ENCODE data around the gene IFT52. TPM values are rescaled to one million over a fixed set of nuclear protein-coding genes. Genes with fewer than 3 reads are reported as not detected.

Gene IFT52
- total and polyA plus RNA-seq, 4 experiments from 2014 or later: 13.3 to 30.6 (median 22.8) TPM

DNA sequence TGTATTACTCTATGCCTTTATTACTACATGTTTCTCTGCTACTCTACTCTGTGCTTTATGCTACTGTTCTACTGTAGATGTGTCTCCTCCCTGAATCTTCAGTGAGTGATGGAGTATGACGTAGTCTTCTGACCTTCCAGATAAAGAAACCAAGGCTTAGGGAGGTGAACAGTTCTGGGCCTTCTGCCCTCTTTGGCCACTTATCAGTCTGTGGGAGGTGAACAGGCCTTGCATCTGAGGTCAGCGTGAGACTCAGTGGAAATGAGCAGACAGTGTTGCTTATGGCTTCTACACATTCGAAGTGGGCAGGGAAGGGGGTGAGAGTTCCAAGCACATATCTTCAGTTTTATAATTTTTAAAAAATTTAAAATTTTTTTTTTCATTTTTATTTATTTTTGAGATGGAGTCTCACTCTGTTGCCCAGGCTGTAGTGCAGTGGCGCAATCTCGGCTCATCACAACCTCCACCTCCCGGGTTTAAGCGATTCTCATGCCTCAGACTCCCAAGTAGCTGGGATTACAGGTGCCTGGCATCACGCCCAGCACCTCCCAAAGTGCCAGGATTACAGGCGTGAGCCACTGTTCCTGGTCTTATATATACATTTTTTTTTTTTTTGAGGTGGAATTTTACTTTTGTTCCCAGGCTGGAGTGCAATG is 100.3 kb downstream of the IFT52 start:
- H3K4me3 ChIP-seq (ENCODE audit: low read length in 2 of 2): no peak overlapping the region
- no peak for DNase-seq
- Mint-ChIP-seq H3K4me1 (peaks cover 0 to 2% (median 0%) of the 10 kb centered on the region in 4 donors), H3K36me3 (no peaks in the 10 kb centered on the region), H3K27ac (peak overlapping the region in 1 of 7 donors; percentile 63), H3K9me3 (no peaks in the 10 kb centered on the region), H3K27me3 (no peaks in the 10 kb centered on the region), H3K4me3 (no peak overlapping the region)
- no peaks in the 10 kb centered on the region for H3K4me1 ChIP-seq (ENCODE audit: insufficient read depth, low read length)
- ChIA-PET CTCF (ENCODE audit: partially characterized antibody) (interaction anchor here (0.6 to 6.3 kb wide), 5 partner anchors 10 to 241 kb away, joined by 3 to 30 read pairs (median 15); no protein-coding TSS in a partner anchor), POLR2A (ENCODE audit: partially characterized antibody) (no interaction called here)
- no peaks in the 10 kb centered on the region for H3K36me3 ChIP-seq (ENCODE audit: insufficient read depth, low read length)
- no peaks in the 10 kb centered on the region for H3K27me3 ChIP-seq (ENCODE audit: insufficient read depth, low read length)
- intact Hi-C loops (cut with micrococcal nuclease): no loop called here
- H3K27ac ChIP-seq (ENCODE audit: low read depth, low read length): no peak overlapping the region
- no peaks in the 10 kb centered on the region for H3K9me3 ChIP-seq (ENCODE audit: control insufficient read depth in 1 of 2, low read length in 2 of 2)

DNA sequence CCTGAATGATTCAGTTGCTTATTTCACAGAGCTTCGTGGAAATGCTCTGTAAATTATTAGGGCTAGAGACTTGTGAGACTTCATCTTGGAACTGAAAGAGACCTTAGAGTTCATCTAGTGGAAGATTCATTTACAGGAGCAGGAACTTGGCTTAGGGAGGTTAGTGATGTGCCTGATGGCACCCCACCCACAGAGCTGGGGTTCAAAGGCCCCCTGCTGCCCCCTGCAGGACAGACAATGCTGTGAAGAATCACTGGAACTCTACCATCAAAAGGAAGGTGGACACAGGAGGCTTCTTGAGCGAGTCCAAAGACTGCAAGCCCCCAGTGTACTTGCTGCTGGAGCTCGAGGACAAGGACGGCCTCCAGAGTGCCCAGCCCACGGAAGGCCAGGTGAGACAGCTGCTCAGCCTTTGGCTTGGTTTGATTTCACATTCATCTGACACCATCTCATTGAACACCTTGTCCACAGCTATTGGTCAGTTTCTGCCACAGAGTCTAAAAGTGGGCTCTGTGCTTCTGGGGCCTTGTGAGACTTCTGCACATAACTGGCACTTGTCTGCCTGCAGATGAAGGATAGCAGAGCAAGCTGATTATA is 101.3 kb downstream of the IFT52 start:
- Histone ChIP-seq H3K4me3 (ENCODE audit: low read length in 2 of 2) (no peak overlapping the region), H3K4me1 (ENCODE audit: insufficient read depth, low read length) (no peaks in the 10 kb centered on the region), H3K36me3 (ENCODE audit: insufficient read depth, low read length) (no peaks in the 10 kb centered on the region), H3K9me3 (ENCODE audit: control insufficient read depth in 1 of 2, low read length in 2 of 2) (no peaks in the 10 kb centered on the region), H3K27me3 (ENCODE audit: insufficient read depth, low read length) (no peaks in the 10 kb centered on the region), H3K27ac (ENCODE audit: low read depth, low read length) (no peak overlapping the region)
- H3K27ac Mint-ChIP-seq: no peak overlapping the region
- intact Hi-C loops (cut with micrococcal nuclease): no loop called here
- no peaks in the 10 kb centered on the region for H3K27me3 Mint-ChIP-seq
- peaks cover 0 to 2% (median 0%) of the 10 kb centered on the region in 4 donors for H3K4me1 Mint-ChIP-seq
- no peak overlapping the region for H3K4me3 Mint-ChIP-seq
- H3K9me3 Mint-ChIP-seq: no peaks in the 10 kb centered on the region
- H3K36me3 Mint-ChIP-seq: no peaks in the 10 kb centered on the region
- CTCF ChIA-PET (ENCODE audit: partially characterized antibody): interaction anchor here (0.6 to 6.3 kb wide), 5 partner anchors 8 to 242 kb away, joined by 3 to 30 read pairs (median 6); no protein-coding TSS in a partner anchor
- peak in 4 of 5 donors; percentile 12 to 30 (median 20) for DNase-seq
- POLR2A ChIA-PET (ENCODE audit: partially characterized antibody): no interaction called here

DNA sequence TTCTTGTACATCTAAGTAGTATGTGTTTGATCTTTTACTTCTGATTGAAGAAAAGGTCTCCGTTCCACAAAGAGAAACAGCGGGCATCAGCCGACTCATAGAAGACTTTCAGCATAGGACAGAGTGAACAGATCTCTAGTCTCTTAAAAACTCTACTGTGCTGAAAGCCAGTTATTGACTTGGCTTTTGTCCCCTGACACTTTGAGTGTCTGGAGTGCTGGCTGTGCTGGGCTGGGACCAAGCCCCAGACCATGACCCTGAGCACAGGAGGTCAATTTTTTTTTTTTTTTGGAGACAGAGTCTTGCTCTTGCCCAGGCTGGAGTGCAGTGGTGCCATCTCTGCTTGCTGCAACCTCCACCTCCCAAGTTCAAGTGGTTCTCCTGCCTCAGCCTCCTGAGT is 104.0 kb downstream of the IFT52 start:
- ChIA-PET POLR2A (ENCODE audit: partially characterized antibody) (no interaction called here), CTCF (ENCODE audit: partially characterized antibody) (no interaction called here)
- Mint-ChIP-seq H3K27ac (peak overlapping the region in 2 of 7 donors; percentile 9 to 35), H3K27me3 (no peaks in the 10 kb centered on the region), H3K36me3 (no peaks in the 10 kb centered on the region), H3K4me3 (no peak overlapping the region), H3K4me1 (peaks cover 0 to 2% (median 0%) of the 10 kb centered on the region in 4 donors), H3K9me3 (no peaks in the 10 kb centered on the region)
- intact Hi-C loops (cut with micrococcal nuclease): no loop called here
- H3K9me3 ChIP-seq (ENCODE audit: control insufficient read depth in 1 of 2, low read length in 2 of 2): no peaks in the 10 kb centered on the region
- DNase-seq: no peak
- no peak overlapping the region for H3K27ac ChIP-seq (ENCODE audit: low read depth, low read length)
- H3K4me1 ChIP-seq (ENCODE audit: insufficient read depth, low read length): no peaks in the 10 kb centered on the region
- H3K36me3 ChIP-seq (ENCODE audit: insufficient read depth, low read length): no peaks in the 10 kb centered on the region
- no peak overlapping the region for H3K4me3 ChIP-seq (ENCODE audit: low read length in 2 of 2)
- H3K27me3 ChIP-seq (ENCODE audit: insufficient read depth, low read length): no peaks in the 10 kb centered on the region

DNA sequence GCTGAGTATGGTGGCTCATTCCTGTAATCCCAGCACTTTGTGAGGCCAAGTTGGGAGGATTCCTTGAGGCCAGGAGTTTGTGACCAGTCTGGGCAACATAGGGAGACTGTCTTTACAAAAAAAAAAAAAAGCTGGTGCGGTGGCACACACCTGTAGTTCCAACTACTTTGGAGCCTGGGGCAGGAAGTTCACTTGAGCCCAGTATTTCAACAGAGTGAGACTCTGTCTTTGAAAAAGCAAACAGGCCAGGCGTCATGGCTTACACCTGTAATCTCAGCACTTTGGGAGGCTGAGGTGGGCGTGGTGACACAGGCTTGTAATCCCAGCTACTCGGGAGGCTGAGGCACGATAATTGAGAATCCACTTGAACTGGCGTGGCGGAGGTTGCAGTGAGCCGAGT is 104.8 kb downstream of the IFT52 start:
- ChIA-PET POLR2A (ENCODE audit: partially characterized antibody) (no interaction called here), CTCF (ENCODE audit: partially characterized antibody) (no interaction called here)

More for the DNA sequence above, 104.8 kb downstream of the IFT52 start:
- H3K9me3 ChIP-seq (ENCODE audit: control insufficient read depth in 1 of 2, low read length in 2 of 2): no peaks in the 10 kb centered on the region
- H3K36me3 Mint-ChIP-seq: no peaks in the 10 kb centered on the region
- intact Hi-C loops (cut with micrococcal nuclease): no loop called here
- peak overlapping the region in 1 of 8 donors; percentile 20 for H3K4me3 Mint-ChIP-seq
- H3K9me3 Mint-ChIP-seq: no peaks in the 10 kb centered on the region
- no peaks in the 10 kb centered on the region for H3K4me1 ChIP-seq (ENCODE audit: insufficient read depth, low read length)
- no peak overlapping the region for H3K4me3 ChIP-seq (ENCODE audit: low read length in 2 of 2)
- no peak for DNase-seq
- H3K27ac ChIP-seq (ENCODE audit: low read depth, low read length): no peak overlapping the region
- no peak overlapping the region for H3K27ac Mint-ChIP-seq
- H3K4me1 Mint-ChIP-seq: peaks cover 0 to 2% (median 0%) of the 10 kb centered on the region in 4 donors
- no peaks in the 10 kb centered on the region for H3K27me3 ChIP-seq (ENCODE audit: insufficient read depth, low read length)
- H3K27me3 Mint-ChIP-seq: no peaks in the 10 kb centered on the region
- H3K36me3 ChIP-seq (ENCODE audit: insufficient read depth, low read length): no peaks in the 10 kb centered on the region

Other genes starting within 250 kb of the IFT52 start
- gene SRSF6, start 133.0 kb upstream of the IFT52 start, total RNA-seq: 100 to 1,000 TPM; 175 to 186 TPM
- 10 to 100 TPM; 30.6 to 47.1 TPM for gene SRSF6, start 133.0 kb upstream of the IFT52 start, polyA plus RNA-seq
- gene L3MBTL1, start 83.2 kb upstream of the IFT52 start, total RNA-seq: 10 to 100 TPM; 18.3 to 22.5 TPM
- gene L3MBTL1, start 83.2 kb upstream of the IFT52 start, polyA plus RNA-seq: 1 to 10 TPM; 1.3 to 1.4 TPM
- gene SGK2, start 31.9 kb upstream of the IFT52 start, total RNA-seq: 1 to 10 TPM in 1 of 2 experiments, under 1 TPM in 1; 0.70 to 1.6 TPM
- gene SGK2, start 31.9 kb upstream of the IFT52 start, polyA plus RNA-seq: not detected
- gene MYBL2, start 76.2 kb downstream of the IFT52 start, total RNA-seq: under 1 TPM in 1 of 2 experiments, not detected in 1; 0.11 TPM
- under 1 TPM in 1 of 2 donors, not detected in 1; 0.22 TPM for gene MYBL2, start 76.2 kb downstream of the IFT52 start, polyA plus RNA-seq
- not detected for gene GTSF1L, start 136.1 kb downstream of the IFT52 start, total RNA-seq
- gene GTSF1L, start 136.1 kb downstream of the IFT52 start, polyA plus RNA-seq: not detected

All from CD4-positive, alpha-beta memory T cell (primary cell).